BLaER1 (cell line): ENCODE measurements around the gene IFITM1.

Source experiments
- H3K27ac ChIP-seq: shearing (Covaris generic); formaldehyde crosslinking; 2 replicates; pipeline ENCODE4 v1.8.1; 2022
- H3K27me3 ChIP-seq: shearing (Covaris generic); formaldehyde crosslinking; 2 replicates; pipeline ENCODE4 v1.8.1; 2022
- H3K36me3 ChIP-seq: shearing (Covaris generic); formaldehyde crosslinking; 2 replicates; pipeline ENCODE4 v1.8.1; 2022
- H3K4me1 ChIP-seq: shearing (Covaris generic); formaldehyde crosslinking; 2 replicates; pipeline ENCODE4 v1.8.1; 2022
- H3K4me2 ChIP-seq: shearing (Covaris generic); formaldehyde crosslinking; 2 replicates; pipeline ENCODE4 v1.8.1; 2022
- H3K4me3 ChIP-seq: shearing (Covaris generic); formaldehyde crosslinking; 2 replicates; pipeline ENCODE4 v1.8.1; 2022
- H3K9ac ChIP-seq: shearing (Covaris generic); formaldehyde crosslinking; 2 replicates; pipeline ENCODE4 v1.8.1; 2022
- H3K9me3 ChIP-seq: shearing (Covaris generic); formaldehyde crosslinking; 2 replicates; pipeline ENCODE4 v1.8.1; 2022
- H4K20me1 ChIP-seq: shearing (Covaris generic); formaldehyde crosslinking; 2 replicates; pipeline ENCODE4 v1.8.1; 2022
- Cebpa-rat ChIP-seq: shearing (Covaris generic); IDR thresholded peaks from 2 replicates; pipeline ENCODE4 v1.8.1; 2022

The IFITM1 gene

DNA sequence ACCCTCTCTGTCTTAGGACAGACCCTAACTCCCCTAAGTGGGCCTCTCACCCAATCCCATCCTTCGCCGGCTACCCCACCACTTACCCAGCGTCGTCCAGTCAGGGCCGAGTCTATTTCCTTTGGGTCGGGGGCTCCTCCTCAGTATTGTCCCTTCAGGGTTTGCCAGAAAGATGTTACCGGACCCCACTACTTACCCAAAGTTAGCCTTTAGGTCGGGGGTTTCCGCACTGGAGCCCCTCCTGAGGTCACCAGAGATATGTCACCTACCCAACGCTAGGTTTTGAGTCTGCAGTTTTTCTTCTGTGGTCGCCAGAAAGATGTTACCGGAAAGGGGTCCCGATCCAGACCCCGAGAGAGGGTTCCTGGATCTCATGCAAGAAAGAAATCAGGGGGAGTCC, 37.6 kb downstream of the IFITM1 start:
- Histone ChIP-seq H3K27me3 (no peaks in the 10 kb centered on the region), H3K4me2 (peak overlapping the region; percentile 67), H3K9ac (no peak overlapping the region)

DNA sequence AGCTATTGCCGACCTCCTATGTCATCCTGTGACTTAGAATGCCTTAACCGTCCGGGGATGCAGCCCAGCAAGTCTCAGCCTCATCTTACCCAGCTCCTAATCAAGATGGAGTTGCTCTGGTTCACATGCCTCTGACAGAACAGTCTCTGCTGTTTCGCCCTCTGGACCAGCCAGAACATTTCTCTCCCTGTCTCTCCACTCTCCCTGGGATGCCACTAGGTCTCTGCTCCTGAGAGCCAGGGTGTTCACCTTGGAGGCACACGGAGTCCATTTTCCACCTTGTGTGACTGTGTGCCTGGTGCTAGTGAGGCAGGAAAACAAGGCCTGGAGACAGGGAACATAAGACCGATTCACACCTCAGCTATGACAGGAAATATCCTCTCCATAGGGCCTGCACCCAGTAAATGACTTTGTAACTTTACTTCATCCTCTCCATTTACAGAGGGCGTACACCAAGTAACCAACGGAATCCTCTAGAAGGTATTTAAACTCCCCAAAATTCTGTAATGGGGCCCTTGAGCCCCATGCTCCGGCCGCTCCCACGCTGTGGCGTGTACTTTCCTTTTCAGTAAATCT, 38.7 kb downstream of the IFITM1 start:
- Histone ChIP-seq H3K27ac (no peak overlapping the region; the same call in 1 of the 2 replicates), H3K9me3 (no peaks in the 10 kb centered on the region), H3K4me2 (no peak overlapping the region), H3K27me3 (no peaks in the 10 kb centered on the region), H3K4me1 (peaks cover 71% of the 10 kb centered on the region), H3K9ac (no peak overlapping the region), H4K20me1 (no peaks in the 10 kb centered on the region), H3K36me3 (no peaks in the 10 kb centered on the region), H3K4me3 (no peak overlapping the region)
- TF ChIP-seq Cebpa-rat, result no peak

More for the DNA sequence above, 37.6 kb downstream of the IFITM1 start:
- 0 out of 2 replicates have a peak overlapping the region, but pooled peaks have one; percentile 54 for H3K27ac ChIP-seq
- H3K36me3 ChIP-seq, result no peaks in the 10 kb centered on the region
- no peaks in the 10 kb centered on the region for H3K9me3 ChIP-seq
- no peak for TF ChIP-seq Cebpa-rat
- peaks cover 74% of the 10 kb centered on the region for H3K4me1 ChIP-seq
- no peaks in the 10 kb centered on the region for H4K20me1 ChIP-seq
- no peak overlapping the region for H3K4me3 ChIP-seq

DNA sequence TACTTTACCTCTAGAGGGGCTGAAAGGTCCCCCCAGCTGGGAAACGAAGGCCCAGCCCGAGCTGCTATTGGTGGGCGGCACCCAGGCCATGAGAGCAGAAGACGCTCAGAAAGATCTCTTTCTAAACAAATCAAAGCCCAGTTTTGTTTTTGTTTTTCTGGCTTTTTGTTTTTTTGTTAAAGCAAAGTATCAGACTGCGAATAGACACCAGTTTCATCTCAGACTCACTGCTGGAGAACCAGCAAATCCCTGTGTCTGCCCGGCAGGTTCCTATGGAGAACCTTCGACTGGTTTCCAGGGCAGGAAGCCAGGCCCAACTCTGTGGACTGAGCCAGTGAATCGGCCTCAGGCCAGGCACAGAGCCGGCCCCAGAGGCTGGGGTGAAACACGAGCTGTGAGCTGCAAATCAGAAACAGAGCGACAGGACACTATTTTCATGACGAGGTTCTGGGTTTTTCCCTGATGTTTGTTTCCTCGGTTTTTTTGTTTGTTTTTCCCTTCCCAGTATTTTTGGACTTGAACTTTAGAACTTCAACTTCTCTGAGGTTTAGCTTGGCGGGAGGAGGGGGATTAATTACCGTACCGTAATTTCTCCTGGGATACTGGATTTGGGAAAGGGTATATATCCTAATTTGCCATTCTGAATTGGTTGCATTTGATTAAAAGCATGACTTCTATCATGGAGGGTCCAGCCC, 39.5 kb downstream of the IFITM1 start:
- Histone ChIP-seq H3K4me2 (no peak overlapping the region; the same call in 1 of the 2 replicates), H3K36me3 (no peaks in the 10 kb centered on the region), H3K9ac (no peak overlapping the region), H3K27ac (peak overlapping the region; percentile 37; the same call in 1 of the 2 replicates), H4K20me1 (no peaks in the 10 kb centered on the region), H3K27me3 (no peaks in the 10 kb centered on the region), H3K4me3 (no peak overlapping the region), H3K9me3 (no peaks in the 10 kb centered on the region), H3K4me1 (peaks cover 70% of the 10 kb centered on the region)
- no peak for TF ChIP-seq Cebpa-rat

- Histone ChIP-seq H3K9me3 (peaks cover 7% of the 10 kb centered on the region), H3K9ac (peak overlapping the region; percentile 94), H3K27ac (peak overlapping the region; percentile 100), H3K27me3 (no peaks in the 10 kb centered on the region), H3K36me3 (no peaks in the 10 kb centered on the region), H3K4me2 (peak overlapping the region; percentile 100), H4K20me1 (no peaks in the 10 kb centered on the region), H3K4me3 (peak overlapping the region; percentile 67), H3K4me1 (peaks cover 74% of the 10 kb centered on the region)
- TF ChIP-seq Cebpa-rat, result no peak
Measured at GRCh38 chr11:355581-356458, 42.0 kb downstream of the IFITM1 start.

GRCh38 chr11:356610-357009, 42.8 kb downstream of the IFITM1 start:
- no peak overlapping the region for H3K27ac ChIP-seq
- H3K9me3 ChIP-seq, result peaks cover 15% of the 10 kb centered on the region
- peaks cover 74% of the 10 kb centered on the region for H3K4me1 ChIP-seq
- no peak overlapping the region for H3K9ac ChIP-seq
- no peaks in the 10 kb centered on the region for H4K20me1 ChIP-seq
- H3K4me3 ChIP-seq, result no peak overlapping the region
- H3K27me3 ChIP-seq, result no peaks in the 10 kb centered on the region
- TF ChIP-seq Cebpa-rat, result no peak
- H3K4me2 ChIP-seq, result 0 out of 2 replicates have a peak overlapping the region, but pooled peaks have one; percentile 100
- no peaks in the 10 kb centered on the region for H3K36me3 ChIP-seq

DNA sequence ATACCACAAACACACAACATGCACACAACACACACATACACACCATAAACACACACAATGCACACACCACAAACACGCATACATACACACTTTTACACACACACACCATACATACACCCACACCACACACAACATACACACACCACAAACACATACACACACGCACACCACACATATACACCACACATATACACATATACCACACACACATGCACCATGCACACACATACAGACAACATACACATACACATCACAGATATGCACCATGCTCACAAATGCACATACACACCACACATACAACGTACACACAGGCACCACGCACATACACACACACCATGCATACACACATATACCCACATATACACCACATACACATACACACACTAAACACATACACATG, 43.7 kb downstream of the IFITM1 start:
- H4K20me1 ChIP-seq, result no peaks in the 10 kb centered on the region
- no peak overlapping the region for H3K9ac ChIP-seq

GRCh38 chr11:358129-358800, 44.4 kb downstream of the IFITM1 start:
- Histone ChIP-seq H3K36me3 (no peaks in the 10 kb centered on the region), H3K4me2 (peak overlapping the region; percentile 50), H3K4me1 (peaks cover 73% of the 10 kb centered on the region), H3K27ac (no peak overlapping the region), H3K4me3 (no peak overlapping the region), H4K20me1 (no peaks in the 10 kb centered on the region), H3K9ac (no peak overlapping the region), H3K27me3 (no peaks in the 10 kb centered on the region), H3K9me3 (peaks cover 17% of the 10 kb centered on the region)
- TF ChIP-seq Cebpa-rat, result no peak

More for the DNA sequence above, 43.7 kb downstream of the IFITM1 start:
- no peak for TF ChIP-seq Cebpa-rat
- Histone ChIP-seq H3K4me1 (peaks cover 75% of the 10 kb centered on the region), H3K9me3 (peaks cover 17% of the 10 kb centered on the region), H3K27ac (no peak overlapping the region), H3K36me3 (no peaks in the 10 kb centered on the region), H3K4me3 (no peak overlapping the region), H3K27me3 (no peaks in the 10 kb centered on the region), H3K4me2 (peak overlapping the region; percentile 50; the same call in 1 of the 2 replicates)

DNA sequence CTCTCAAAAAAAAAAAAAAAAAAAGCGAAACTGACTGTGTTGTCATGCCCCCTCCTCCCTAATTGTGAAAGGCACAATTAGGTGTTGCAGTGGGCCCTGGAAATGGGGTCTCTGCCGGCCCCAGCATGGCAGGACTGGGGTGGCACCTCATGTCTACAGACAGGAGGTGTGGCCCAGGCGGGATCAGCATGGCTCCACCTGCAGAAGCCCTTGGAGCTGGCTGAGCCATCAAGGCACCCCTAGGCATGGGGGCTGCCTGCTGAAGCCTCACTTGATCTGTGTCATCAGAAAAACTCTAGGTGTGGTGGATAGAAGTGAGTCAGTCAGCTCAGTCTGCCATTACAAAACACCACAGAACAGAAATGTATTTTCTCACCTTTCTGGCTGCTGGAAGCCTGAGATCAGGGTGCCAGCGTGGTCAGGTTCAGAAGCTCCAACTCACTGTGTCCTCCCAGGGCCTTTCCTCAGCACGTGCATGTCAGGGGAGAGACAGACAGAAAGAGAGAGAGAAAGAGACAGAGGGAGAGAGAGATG, 45.4 kb downstream of the IFITM1 start:
- H3K4me3 ChIP-seq, result no peak overlapping the region
- H3K27me3 ChIP-seq, result no peaks in the 10 kb centered on the region
- no peak overlapping the region for H3K27ac ChIP-seq
- no peaks in the 10 kb centered on the region for H4K20me1 ChIP-seq
- peaks cover 17% of the 10 kb centered on the region for H3K9me3 ChIP-seq
- H3K36me3 ChIP-seq, result no peaks in the 10 kb centered on the region
- H3K4me2 ChIP-seq, result peak overlapping the region; percentile 50
- no peak overlapping the region for H3K9ac ChIP-seq
- H3K4me1 ChIP-seq, result peaks cover 66% of the 10 kb centered on the region
- no peak for TF ChIP-seq Cebpa-rat
